GM23338 (cell line): ENCODE measurements around the gene KCNK16. TPM values are rescaled to one million over a fixed set of nuclear protein-coding genes. Genes with fewer than 3 reads are reported as not detected.

Experiments used
- ATAC-seq: fragments of 200-7000 bp; cut with Tn5 transposase; 3 replicates; pipeline ENCODE4 v1.9.1; 2020
- DNase-seq: peaks from one replicate; pipeline ENCODE4 v3.0.0-alpha.2; 2015; ENCODE audit warnings: low spot score
- H2AFZ ChIP-seq: fragments of 200-600 bp; sonication (generic); 2 replicates; pipeline ENCODE4 v1.8.0; 2016; ENCODE audit warnings: antibody characterized with exemption, mild to moderate bottlenecking, moderate library complexity
- H3F3A ChIP-seq: fragments of 200-600 bp; sonication (generic); replicated peaks from 2 replicates; pipeline ENCODE4 v1.8.0; 2017; ENCODE audit warnings: antibody characterized with exemption, mixed run types, low read depth
- H3K27ac ChIP-seq: fragments of 200-600 bp; sonication (generic); 2 replicates; pipeline ENCODE4 v1.6.1; 2016; ENCODE audit warnings: low read depth
- H3K27me3 ChIP-seq: fragments of 200-600 bp; sonication (generic); 2 replicates; pipeline ENCODE4 v1.8.0; 2016; ENCODE audit warnings: mild to moderate bottlenecking, mixed run types, moderate library complexity; ENCODE audit not compliant: insufficient read depth
- H3K36me3 ChIP-seq: fragments of 200-600 bp; sonication (generic); 2 replicates; pipeline ENCODE4 v1.8.0; 2016; ENCODE audit warnings: mild to moderate bottlenecking; ENCODE audit not compliant: insufficient read depth
- H3K4me1 ChIP-seq: fragments of 200-600 bp; sonication (generic); 2 replicates; pipeline ENCODE4 v1.8.0; 2016; ENCODE audit warnings: mild to moderate bottlenecking, moderate library complexity; ENCODE audit not compliant: insufficient read depth
- H3K4me2 ChIP-seq: fragments of 200-600 bp; sonication (generic); 2 replicates; pipeline ENCODE4 v1.7.1; 2017; ENCODE audit warnings: mixed run types
- H3K4me3 ChIP-seq: fragments of 200-600 bp; sonication (generic); 2 replicates; pipeline ENCODE4 v1.6.1; 2016; ENCODE audit warnings: mixed run types
- H3K79me2 ChIP-seq: fragments of 200-600 bp; sonication (generic); replicated peaks from 2 replicates; pipeline ENCODE4 v1.8.0; 2017; ENCODE audit warnings: mild to moderate bottlenecking; ENCODE audit not compliant: insufficient read depth
- H3K9me2 ChIP-seq: fragments of 200-600 bp; sonication (generic); 2 replicates; pipeline ENCODE4 v1.8.0; 2017; ENCODE audit not compliant: insufficient read depth
- H4K20me1 ChIP-seq: fragments of 200-600 bp; sonication (generic); replicated peaks from 2 replicates; pipeline ENCODE4 v1.8.0; 2017; ENCODE audit warnings: mild to moderate bottlenecking; ENCODE audit not compliant: insufficient read depth
- H3K27ac Mint-ChIP-seq: 2 replicates; pipeline ENCODE4 v1.8.0; 2020; ENCODE audit warnings: inconsistent platforms, mild to moderate bottlenecking, moderate library complexity, mixed read lengths
- H3K27me3 Mint-ChIP-seq: 3 replicates; pipeline ENCODE4 v1.8.0; 2022; ENCODE audit warnings: low read depth, mild to moderate bottlenecking, moderate library complexity, mixed read lengths, inconsistent platforms; ENCODE audit not compliant: insufficient read depth, poor library complexity
- H3K36me3 Mint-ChIP-seq: 3 replicates; pipeline ENCODE4 v1.8.0; 2021; ENCODE audit warnings: low read depth, mild to moderate bottlenecking, inconsistent platforms, moderate library complexity, mixed read lengths
- H3K4me1 Mint-ChIP-seq: 3 replicates; pipeline ENCODE4 v1.8.0; 2020; ENCODE audit warnings: mild to moderate bottlenecking, inconsistent platforms, mixed read lengths
- H3K4me3 Mint-ChIP-seq: 3 replicates; pipeline ENCODE4 v1.8.0; 2021; ENCODE audit warnings: moderate library complexity, mild to moderate bottlenecking, inconsistent platforms, mixed read lengths
- H3K9me3 Mint-ChIP-seq: 3 replicates; pipeline ENCODE4 v1.8.0; 2020; ENCODE audit warnings: moderate library complexity, mild to moderate bottlenecking, inconsistent platforms, mixed read lengths
- CREB1 ChIP-seq: fragments of 250-450 bp; sonication (Bioruptor Pico); IDR thresholded peaks from 2 replicates; pipeline ENCODE4 v1.5.0; 2020; ENCODE audit warnings: low read depth, mild to moderate bottlenecking, moderate library complexity
- ETS1 ChIP-seq: IDR thresholded peaks from 2 replicates; pipeline ENCODE4 v1.6.1; 2016; ENCODE audit warnings: antibody characterized with exemption
- EZH2phosphoT487 ChIP-seq: fragments of 200-600 bp; sonication (generic); IDR thresholded peaks from one replicate; pipeline ENCODE4 v1.8.1; 2018; ENCODE audit warnings: antibody characterized with exemption; ENCODE audit not compliant: unreplicated experiment
- NANOG ChIP-seq: IDR thresholded peaks from 2 replicates; pipeline ENCODE4 v1.6.1; 2016; ENCODE audit warnings: antibody characterized with exemption, borderline replicate concordance
- POLR2AphosphoS5 ChIP-seq: IDR thresholded peaks from 2 replicates; pipeline ENCODE4 v1.6.1; 2016; ENCODE audit warnings: antibody characterized with exemption, low read depth
- STAT1 ChIP-seq: IDR thresholded peaks from one replicate; pipeline ENCODE4 v1.6.1; 2016; ENCODE audit warnings: antibody characterized with exemption; ENCODE audit not compliant: unreplicated experiment
- ZNF331 ChIP-seq: fragments of 250-450 bp; sonication (Bioruptor Pico); IDR thresholded peaks from 2 replicates; pipeline ENCODE4 v1.5.0; 2020; ENCODE audit warnings: low read depth, mild to moderate bottlenecking, moderate library complexity
- polyA plus RNA-seq: library from polyadenylated mRNA; unstranded; fragments of >200 nt; fragmentation: Nextera tagmentation; extraction: Ambion mirVana; gene quantifications from 2 replicates; pipeline ENCODE4 v1.2.1, GENCODE V29; 2016
- total RNA-seq: library from RNA; depleted of rRNA; stranded (reverse); fragments of >200 nt; shearing (Covaris generic); gene quantifications from 2 replicates; pipeline ENCODE4 v1.2.3, GENCODE V29; 2014
- TF ChIP-seq, protein P1 (sequence below): fragments of 250-450 bp; sonication (Bioruptor Pico); IDR thresholded peaks from 2 replicates; pipeline ENCODE4 v1.5.0; 2020; ENCODE audit warnings: mild to moderate bottlenecking, moderate library complexity

KCNK16 gene
- total and polyA plus RNA-seq, 2 experiments from 2014 or later: not detected

DNA sequence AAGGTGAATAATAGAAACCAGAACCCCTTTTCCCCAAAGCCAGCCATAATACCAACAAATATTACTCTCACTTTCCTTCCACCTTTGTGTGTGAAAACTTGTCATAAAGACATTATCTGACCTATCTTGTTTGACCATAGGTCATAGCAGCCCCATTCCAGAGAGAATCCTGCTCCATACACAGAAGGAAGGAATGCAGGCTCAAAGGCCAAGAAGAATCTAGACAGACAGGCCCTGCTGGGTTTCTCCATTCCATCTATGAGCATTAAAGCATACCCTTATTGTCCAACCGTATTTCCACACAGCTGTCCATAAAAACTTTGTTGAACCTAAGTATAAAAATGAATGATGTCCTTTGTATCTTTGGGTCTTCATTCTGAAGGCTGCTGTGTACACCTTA is 52.5 kb downstream of the KCNK16 start (continued):
- TF ChIP-seq, protein P1, sequence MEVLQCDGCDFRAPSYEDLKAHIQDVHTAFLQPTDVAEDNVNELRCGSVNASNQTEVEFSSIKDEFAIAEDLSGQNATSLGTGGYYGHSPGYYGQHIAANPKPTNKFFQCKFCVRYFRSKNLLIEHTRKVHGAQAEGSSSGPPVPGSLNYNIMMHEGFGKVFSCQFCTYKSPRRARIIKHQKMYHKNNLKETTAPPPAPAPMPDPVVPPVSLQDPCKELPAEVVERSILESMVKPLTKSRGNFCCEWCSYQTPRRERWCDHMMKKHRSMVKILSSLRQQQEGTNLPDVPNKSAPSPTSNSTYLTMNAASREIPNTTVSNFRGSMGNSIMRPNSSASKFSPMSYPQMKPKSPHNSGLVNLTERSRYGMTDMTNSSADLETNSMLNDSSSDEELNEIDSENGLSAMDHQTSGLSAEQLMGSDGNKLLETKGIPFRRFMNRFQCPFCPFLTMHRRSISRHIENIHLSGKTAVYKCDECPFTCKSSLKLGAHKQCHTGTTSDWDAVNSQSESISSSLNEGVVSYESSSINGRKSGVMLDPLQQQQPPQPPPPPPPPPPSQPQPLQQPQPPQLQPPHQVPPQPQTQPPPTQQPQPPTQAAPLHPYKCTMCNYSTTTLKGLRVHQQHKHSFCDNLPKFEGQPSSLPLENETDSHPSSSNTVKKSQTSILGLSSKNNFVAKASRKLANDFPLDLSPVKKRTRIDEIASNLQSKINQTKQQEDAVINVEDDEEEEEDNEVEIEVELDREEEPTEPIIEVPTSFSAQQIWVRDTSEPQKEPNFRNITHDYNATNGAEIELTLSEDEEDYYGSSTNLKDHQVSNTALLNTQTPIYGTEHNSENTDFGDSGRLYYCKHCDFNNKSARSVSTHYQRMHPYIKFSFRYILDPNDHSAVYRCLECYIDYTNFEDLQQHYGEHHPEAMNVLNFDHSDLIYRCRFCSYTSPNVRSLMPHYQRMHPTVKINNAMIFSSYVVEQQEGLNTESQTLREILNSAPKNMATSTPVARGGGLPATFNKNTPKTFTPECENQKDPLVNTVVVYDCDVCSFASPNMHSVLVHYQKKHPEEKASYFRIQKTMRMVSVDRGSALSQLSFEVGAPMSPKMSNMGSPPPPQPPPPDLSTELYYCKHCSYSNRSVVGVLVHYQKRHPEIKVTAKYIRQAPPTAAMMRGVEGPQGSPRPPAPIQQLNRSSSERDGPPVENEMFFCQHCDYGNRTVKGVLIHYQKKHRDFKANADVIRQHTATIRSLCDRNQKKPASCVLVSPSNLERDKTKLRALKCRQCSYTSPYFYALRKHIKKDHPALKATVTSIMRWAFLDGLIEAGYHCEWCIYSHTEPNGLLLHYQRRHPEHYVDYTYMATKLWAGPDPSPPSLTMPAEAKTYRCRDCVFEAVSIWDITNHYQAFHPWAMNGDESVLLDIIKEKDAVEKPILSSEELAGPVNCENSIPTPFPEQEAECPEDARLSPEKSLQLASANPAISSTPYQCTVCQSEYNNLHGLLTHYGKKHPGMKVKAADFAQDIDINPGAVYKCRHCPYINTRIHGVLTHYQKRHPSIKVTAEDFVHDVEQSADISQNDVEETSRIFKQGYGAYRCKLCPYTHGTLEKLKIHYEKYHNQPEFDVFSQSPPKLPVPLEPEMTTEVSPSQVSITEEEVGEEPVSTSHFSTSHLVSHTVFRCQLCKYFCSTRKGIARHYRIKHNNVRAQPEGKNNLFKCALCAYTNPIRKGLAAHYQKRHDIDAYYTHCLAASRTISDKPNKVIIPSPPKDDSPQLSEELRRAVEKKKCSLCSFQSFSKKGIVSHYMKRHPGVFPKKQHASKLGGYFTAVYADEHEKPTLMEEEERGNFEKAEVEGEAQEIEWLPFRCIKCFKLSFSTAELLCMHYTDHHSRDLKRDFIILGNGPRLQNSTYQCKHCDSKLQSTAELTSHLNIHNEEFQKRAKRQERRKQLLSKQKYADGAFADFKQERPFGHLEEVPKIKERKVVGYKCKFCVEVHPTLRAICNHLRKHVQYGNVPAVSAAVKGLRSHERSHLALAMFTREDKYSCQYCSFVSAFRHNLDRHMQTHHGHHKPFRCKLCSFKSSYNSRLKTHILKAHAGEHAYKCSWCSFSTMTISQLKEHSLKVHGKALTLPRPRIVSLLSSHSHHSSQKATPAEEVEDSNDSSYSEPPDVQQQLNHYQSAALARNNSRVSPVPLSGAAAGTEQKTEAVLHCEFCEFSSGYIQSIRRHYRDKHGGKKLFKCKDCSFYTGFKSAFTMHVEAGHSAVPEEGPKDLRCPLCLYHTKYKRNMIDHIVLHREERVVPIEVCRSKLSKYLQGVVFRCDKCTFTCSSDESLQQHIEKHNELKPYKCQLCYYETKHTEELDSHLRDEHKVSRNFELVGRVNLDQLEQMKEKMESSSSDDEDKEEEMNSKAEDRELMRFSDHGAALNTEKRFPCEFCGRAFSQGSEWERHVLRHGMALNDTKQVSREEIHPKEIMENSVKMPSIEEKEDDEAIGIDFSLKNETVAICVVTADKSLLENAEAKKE (CRISPR knock-in tag): no peak
- TF ChIP-seq CREB1: no peak

DNA sequence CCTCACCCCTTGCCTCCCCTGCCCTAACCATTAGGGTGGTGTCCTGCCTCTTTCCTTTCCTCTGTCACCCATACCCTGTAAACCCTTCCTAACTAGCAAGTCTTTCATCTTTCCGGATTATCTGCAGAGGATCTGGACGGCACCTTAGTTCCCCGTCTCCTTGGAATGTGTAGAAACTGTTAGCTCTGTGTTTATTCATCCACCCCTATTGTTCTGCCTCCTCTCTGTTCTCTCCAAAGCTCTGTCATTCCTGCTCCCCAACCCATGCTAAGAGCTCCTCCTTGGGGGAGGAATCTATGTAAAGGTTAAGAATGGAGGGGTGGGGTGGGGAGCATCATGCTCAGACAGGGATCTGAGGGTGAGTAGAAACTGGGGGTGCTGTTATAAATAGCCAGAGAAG is 53.8 kb downstream of the KCNK16 start:
- H3K79me2 ChIP-seq: no peaks in the 10 kb centered on the region
- Mint-ChIP-seq H3K27ac (no peak overlapping the region; the same call in 1 of the 2 replicates), H3K4me3 (no peak overlapping the region), H3K9me3 (peaks cover 6% of the 10 kb centered on the region; the same call in 2 of the 3 replicates), H3K27me3 (peaks cover 13% of the 10 kb centered on the region), H3K36me3 (peaks cover 7% of the 10 kb centered on the region; the same call in 2 of the 3 replicates), H3K4me1 (peaks cover 43% of the 10 kb centered on the region)
- no peaks in the 10 kb centered on the region for H4K20me1 ChIP-seq
- H3K36me3 ChIP-seq: 0 out of 2 replicates have a peak, but pooled peaks cover 2% of the 10 kb centered on the region
- no peak overlapping the region for H2AFZ ChIP-seq
- H3K9me2 ChIP-seq: no peaks in the 10 kb centered on the region
- no peaks in the 10 kb centered on the region for H3K27me3 ChIP-seq
- H3K4me2 ChIP-seq: peak overlapping the region; percentile 55; the same call in 1 of the 2 replicates
- H3K27ac ChIP-seq: no peak overlapping the region
- DNase-seq (peak; percentile 47), ATAC-seq (peak; percentile 48)
- no peak overlapping the region for H3K4me3 ChIP-seq
- peaks cover 33% of the 10 kb centered on the region for H3K4me1 ChIP-seq
- peaks cover 6% of the 10 kb centered on the region for H3F3A ChIP-seq
- TF ChIP-seq ZNF331 (CRISPR knock-in tag): no peak
- TF ChIP-seq, protein P1 (CRISPR knock-in tag): 0 out of 2 replicates have a peak, but pooled peaks have one; percentile 25
- TF ChIP-seq ETS1: no peak
- no peak for TF ChIP-seq NANOG
- no peak for TF ChIP-seq STAT1
- no peak for TF ChIP-seq POLR2AphosphoS5
- TF ChIP-seq CREB1: no peak
- no peak for TF ChIP-seq EZH2phosphoT487
